Natural killer cell treated with Interleukin-12 subunit alpha and Interleukin-12 subunit beta and Interleukin-15 and Interleukin-18, amount 100 ng/mL, for 72 hours (primary cell): ENCODE results near the gene TMEM131L. TPM values are rescaled to one million over a fixed set of nuclear protein-coding genes. Genes with fewer than 3 reads are reported as not detected.
"Not testable (repeated sequence)": the region's sequence is repeated elsewhere in the genome, so short reads cannot be mapped to it uniquely, and the experiment has no call there.

ENCODE experiments used
- ATAC-seq, 2 donors: fragments of 150-1000 bp; cut with Tn5 transposase in 1 of 2; sonication (Bioruptor Pico), chemical (Tn5 transposase) in 1 of 2; 2 replicates each; pipeline ENCODE4 v1.10.0; 2021
- DNase-seq: peaks from one replicate; pipeline ENCODE4 v3.0.0; 2022; ENCODE audit warnings: low spot score
- H3K27ac Mint-ChIP-seq, 2 donors: 1 replicate in 1 of 2; 2 replicates in 1 of 2; pipeline ENCODE4 v1.8.0; 2022; ENCODE audit warnings: mixed read lengths in 2 of 2, mild to moderate bottlenecking in 1 of 2, moderate library complexity in 1 of 2
- H3K27me3 Mint-ChIP-seq, 2 donors: 1 replicate in 1 of 2; 2 replicates in 1 of 2; pipeline ENCODE4 v1.8.0; 2022; ENCODE audit warnings: mixed read lengths in 2 of 2
- H3K36me3 Mint-ChIP-seq: one replicate; pipeline ENCODE4 v1.8.0; 2022; ENCODE audit warnings: mixed read lengths
- H3K4me1 Mint-ChIP-seq, 2 donors: 1 replicate in 1 of 2; 2 replicates in 1 of 2; pipeline ENCODE4 v1.8.0; 2022; ENCODE audit warnings: low read depth in 2 of 2, mixed read lengths in 2 of 2, mild to moderate bottlenecking in 1 of 2
- H3K4me3 Mint-ChIP-seq: one replicate; pipeline ENCODE4 v1.8.0; 2022; ENCODE audit warnings: mixed read lengths
- H3K9me3 Mint-ChIP-seq: 2 replicates; pipeline ENCODE4 v1.8.0; 2022; ENCODE audit warnings: mixed read lengths
- total RNA-seq, 2 donors: library from RNA; stranded (reverse); gene quantifications; one replicate each; pipeline ENCODE4 v1.2.3, GENCODE V29; 2022

TMEM131L gene
- total RNA-seq, 2 donors from 2014 or later, result 35.8 to 42.3 TPM

DNA sequence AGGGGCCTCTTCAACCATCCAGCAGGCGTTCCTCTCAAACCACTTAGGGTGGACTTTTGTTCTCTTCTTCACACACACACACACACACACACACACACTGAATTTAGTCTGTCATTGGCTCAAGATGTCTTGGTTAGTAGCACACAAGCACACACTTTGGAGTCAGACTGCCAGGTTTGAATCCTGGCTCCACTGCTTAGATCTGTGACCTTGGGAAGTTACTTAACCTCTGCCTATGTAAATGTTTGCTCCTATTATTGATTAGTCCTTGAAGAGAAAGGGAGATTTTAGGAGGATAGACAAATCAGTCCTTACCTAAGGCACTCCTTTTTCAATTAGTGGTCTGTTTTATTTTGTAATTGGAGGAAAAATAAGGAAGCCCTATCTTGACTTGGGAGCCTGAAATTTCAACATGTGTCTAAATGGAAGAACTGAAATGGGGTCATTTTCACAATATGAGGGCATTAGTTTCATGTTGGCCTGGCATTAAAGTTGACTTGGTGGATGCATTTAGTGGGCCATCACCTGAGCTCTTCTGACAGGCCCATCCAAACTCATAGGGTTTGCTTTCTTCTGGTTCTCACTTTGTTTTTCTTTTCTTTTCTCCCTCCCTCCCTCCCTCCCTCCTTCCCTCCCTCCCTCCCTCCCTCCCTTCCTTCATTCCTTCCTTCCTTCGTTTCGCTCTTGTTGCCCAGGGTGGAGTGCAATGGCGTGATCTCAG lies 13.3 kb upstream of the TMEM131L start:
- DNase-seq (no peak), ATAC-seq (no peak)
- Mint-ChIP-seq H3K27ac (peak overlapping the region in 1 of 2 donors; percentile 98), H3K9me3 (no peaks in the 10 kb centered on the region), H3K36me3 (no peaks in the 10 kb centered on the region), H3K4me3 (no peak overlapping the region), H3K27me3 (no peaks in the 10 kb centered on the region), H3K4me1 (peaks cover 11 to 20% of the 10 kb centered on the region in 2 donors)

DNA sequence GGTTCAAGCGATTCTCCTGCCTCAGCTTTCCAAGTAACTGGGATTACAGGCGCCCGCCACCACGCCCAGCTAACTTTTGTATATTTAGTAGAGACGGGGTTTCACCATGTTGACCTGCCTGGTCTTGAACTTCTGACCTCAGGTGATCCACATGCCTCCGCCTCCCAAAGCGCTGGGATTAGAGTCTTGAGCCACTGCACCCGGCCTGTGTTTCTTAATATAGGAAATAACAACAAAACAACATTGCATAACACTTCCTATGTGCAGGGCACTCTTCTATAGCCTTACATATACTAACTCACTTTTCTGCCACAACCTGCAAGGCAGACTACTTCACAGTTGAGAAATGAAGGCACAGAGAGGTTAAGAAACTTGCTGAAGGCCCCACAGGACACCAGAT lies 12.8 kb upstream of the TMEM131L start:
- ATAC-seq (no peak), DNase-seq (no peak)
- Mint-ChIP-seq H3K9me3 (no peaks in the 10 kb centered on the region), H3K27ac (no peak overlapping the region), H3K36me3 (no peaks in the 10 kb centered on the region), H3K4me1 (peaks cover 11 to 20% of the 10 kb centered on the region in 2 donors), H3K4me3 (no peak overlapping the region), H3K27me3 (no peaks in the 10 kb centered on the region)

GRCh38 chr4:153458969-153459368 lies 7.2 kb upstream of the TMEM131L start:
- Mint-ChIP-seq H3K27ac (no peak overlapping the region), H3K9me3 (no peaks in the 10 kb centered on the region), H3K4me3 (no peak overlapping the region), H3K4me1 (no peaks in the 10 kb centered on the region), H3K27me3 (no peaks in the 10 kb centered on the region), H3K36me3 (no peaks in the 10 kb centered on the region)
- no peak for ATAC-seq
- DNase-seq, result no peak

- H3K27ac Mint-ChIP-seq, H3K4me3 Mint-ChIP-seq, H3K27me3 Mint-ChIP-seq, ATAC-seq, H3K9me3 Mint-ChIP-seq, DNase-seq, H3K36me3 Mint-ChIP-seq: not testable (repeated sequence)
- peaks cover 13 to 14% of the 10 kb centered on the region in 2 donors for H3K4me1 Mint-ChIP-seq
Observed at GRCh38 chr4:153461549-153461948, 4.6 kb upstream of the TMEM131L start.

GRCh38 chr4:153464068-153464467 lies 2.1 kb upstream of the TMEM131L start:
- Mint-ChIP-seq H3K36me3 (no peaks in the 10 kb centered on the region), H3K27ac (no peak overlapping the region), H3K27me3 (no peaks in the 10 kb centered on the region), H3K9me3 (no peaks in the 10 kb centered on the region), H3K4me1 (peaks cover 28 to 33% of the 10 kb centered on the region in 2 donors), H3K4me3 (no peak overlapping the region)
- ATAC-seq (no peak), DNase-seq (no peak)

GRCh38 chr4:153465140-153465539 lies 1.0 kb upstream of the TMEM131L start:
- peaks cover 36 to 43% of the 10 kb centered on the region in 2 donors for H3K4me1 Mint-ChIP-seq
- H3K27ac Mint-ChIP-seq, result peak overlapping the region; percentile 63 to 81
- H3K4me3 Mint-ChIP-seq, result peak overlapping the region; percentile 79
- H3K27me3 Mint-ChIP-seq, result no peaks in the 10 kb centered on the region
- no peaks in the 10 kb centered on the region for H3K36me3 Mint-ChIP-seq
- no peak for DNase-seq
- ATAC-seq, result no peak
- H3K9me3 Mint-ChIP-seq, result no peaks in the 10 kb centered on the region

- Mint-ChIP-seq H3K4me1 (peaks cover 39 to 48% of the 10 kb centered on the region in 2 donors), H3K4me3 (peak overlapping the region; percentile 79), H3K9me3 (no peaks in the 10 kb centered on the region), H3K27me3 (no peaks in the 10 kb centered on the region), H3K36me3 (no peaks in the 10 kb centered on the region), H3K27ac (peak overlapping the region; percentile 63 to 81)
- DNase-seq (no peak), ATAC-seq (peak; percentile 43 to 53)
Observed at GRCh38 chr4:153465615-153466080, 512 bp upstream of the TMEM131L start.

- Mint-ChIP-seq H3K27me3 (no peaks in the 10 kb centered on the region), H3K27ac (peak overlapping the region; percentile 82 to 88), H3K4me1 (peaks cover 55 to 63% of the 10 kb centered on the region in 2 donors), H3K36me3 (peaks cover 6% of the 10 kb centered on the region), H3K9me3 (no peaks in the 10 kb centered on the region), H3K4me3 (peak overlapping the region; percentile 70)
- peak; percentile 3 to 4 for ATAC-seq
- DNase-seq, result peak; percentile 70
Observed at GRCh38 chr4:153466949-153467896, 1.1 kb downstream of the TMEM131L start.

DNA sequence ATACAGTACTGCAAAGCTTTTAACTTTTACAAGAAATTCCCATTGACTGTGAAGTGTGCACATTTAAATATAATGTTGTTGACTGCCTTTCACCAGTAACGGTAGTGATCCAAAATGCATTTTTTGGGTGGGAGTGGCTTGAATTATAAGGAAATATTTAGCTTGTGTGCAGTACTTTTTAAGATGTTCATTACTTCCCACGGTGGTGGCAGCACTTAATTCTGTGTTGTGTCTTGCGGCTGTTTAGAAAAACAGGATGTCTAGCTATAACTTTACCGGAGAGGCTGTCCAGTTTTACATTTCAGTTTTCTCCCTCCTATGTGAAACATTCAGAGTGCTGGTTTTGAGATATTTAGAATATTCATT lies 1.7 kb downstream of the TMEM131L start:
- Mint-ChIP-seq H3K4me1 (peaks cover 61 to 70% of the 10 kb centered on the region in 2 donors), H3K36me3 (peaks cover 9% of the 10 kb centered on the region), H3K9me3 (no peaks in the 10 kb centered on the region), H3K27me3 (no peaks in the 10 kb centered on the region), H3K27ac (peak overlapping the region; percentile 82 to 88), H3K4me3 (peak overlapping the region; percentile 70)
- DNase-seq (no peak), ATAC-seq (no peak)

DNA sequence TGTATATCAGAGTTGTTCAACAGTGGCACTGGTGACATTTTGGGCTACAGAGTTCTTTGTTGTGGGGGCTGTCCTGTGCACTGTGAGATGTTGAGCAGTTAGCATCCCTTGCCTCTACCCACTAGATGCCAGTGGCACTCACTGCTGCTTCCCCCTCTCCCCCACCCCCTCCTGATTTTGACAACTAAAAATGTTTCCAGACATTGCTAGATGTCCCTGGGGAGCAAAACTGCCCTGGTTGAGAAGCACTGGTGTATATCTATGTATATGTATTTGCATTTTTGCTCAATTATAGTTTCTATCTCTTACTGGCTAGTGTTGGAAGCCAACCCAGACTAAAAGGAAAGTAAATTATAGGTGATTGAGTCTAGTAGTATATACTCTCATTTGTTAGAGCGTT lies 2.4 kb downstream of the TMEM131L start:
- Mint-ChIP-seq H3K36me3 (peaks cover 13% of the 10 kb centered on the region), H3K4me1 (peaks cover 67 to 77% of the 10 kb centered on the region in 2 donors), H3K27ac (peak overlapping the region; percentile 82 to 88), H3K27me3 (no peaks in the 10 kb centered on the region), H3K9me3 (no peaks in the 10 kb centered on the region), H3K4me3 (peak overlapping the region; percentile 70)
- no peak for ATAC-seq
- no peak for DNase-seq

DNA sequence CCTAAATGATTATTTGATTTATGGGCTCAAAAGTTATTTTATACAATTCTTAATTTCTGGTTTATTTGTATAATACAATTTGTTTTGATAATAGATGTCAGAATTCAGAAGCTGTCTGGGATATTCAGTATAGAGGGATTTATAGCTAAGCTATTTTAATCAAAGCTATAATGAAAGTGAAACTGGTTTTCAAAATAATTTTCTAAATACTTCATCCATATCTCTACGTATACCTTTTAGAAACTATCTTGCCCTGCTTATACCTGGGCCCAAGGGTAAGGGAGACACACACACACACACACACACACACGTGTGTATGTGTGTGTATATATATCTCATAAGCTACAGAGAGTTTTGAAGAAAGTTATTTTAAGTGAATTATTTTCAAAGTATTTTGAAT lies 2.9 kb downstream of the TMEM131L start:
- DNase-seq (no peak), ATAC-seq (no peak)
- no peaks in the 10 kb centered on the region for H3K9me3 Mint-ChIP-seq
- no peaks in the 10 kb centered on the region for H3K27me3 Mint-ChIP-seq
- H3K4me1 Mint-ChIP-seq, result peaks cover 70 to 77% of the 10 kb centered on the region in 2 donors
- H3K27ac Mint-ChIP-seq, result peak overlapping the region; percentile 82 to 88
- peak overlapping the region; percentile 70 for H3K4me3 Mint-ChIP-seq
- peaks cover 14% of the 10 kb centered on the region for H3K36me3 Mint-ChIP-seq

- H3K9me3 Mint-ChIP-seq, DNase-seq, H3K27me3 Mint-ChIP-seq, ATAC-seq: not testable (repeated sequence)
- Mint-ChIP-seq H3K4me3 (peak overlapping the region; percentile 70), H3K4me1 (peaks cover 60 to 63% of the 10 kb centered on the region in 2 donors), H3K27ac (peak overlapping the region; percentile 82 to 88), H3K36me3 (peaks cover 24% of the 10 kb centered on the region)
Observed at GRCh38 chr4:153471071-153471697, 5.0 kb downstream of the TMEM131L start.

DNA sequence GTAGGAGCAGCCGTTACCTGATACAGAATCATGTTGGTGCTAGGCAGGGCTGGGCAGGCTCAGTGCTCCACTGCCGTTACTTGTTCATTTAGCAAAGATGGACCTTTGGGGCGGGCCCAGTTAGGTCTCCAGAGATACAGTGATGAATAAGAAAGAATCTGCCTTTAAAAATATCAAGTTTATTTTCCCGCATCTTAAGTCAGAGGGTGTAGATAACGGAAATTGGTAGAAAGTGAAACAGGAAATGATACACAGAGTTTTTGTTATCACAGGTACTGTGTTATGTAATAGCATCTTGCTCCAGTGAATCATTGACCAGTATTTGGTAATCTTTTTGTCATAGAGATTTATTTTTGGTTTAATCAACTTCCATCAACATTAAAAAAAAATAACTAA lies 5.5 kb downstream of the TMEM131L start:
- Mint-ChIP-seq H3K4me1 (peaks cover 60 to 64% of the 10 kb centered on the region in 2 donors), H3K36me3 (peaks cover 24% of the 10 kb centered on the region), H3K4me3 (peak overlapping the region; percentile 70), H3K27me3 (no peaks in the 10 kb centered on the region), H3K9me3 (no peaks in the 10 kb centered on the region), H3K27ac (peak overlapping the region; percentile 82 to 88)
- DNase-seq (no peak), ATAC-seq (peak; percentile 56 to 63)
